GM12878 (cell line): ENCODE results near the gene PAQR5.

Experiments used
- CBX5 ChIP-seq: sonication (generic); IDR thresholded peaks from 2 replicates; pipeline ENCODE4 v1.6.1; 2016; ENCODE audit warnings: low read depth, moderate library complexity, mild to moderate bottlenecking, inconsistent platforms
- CREM ChIP-seq: IDR thresholded peaks from 2 replicates; pipeline ENCODE4 v1.6.1; 2014; ENCODE audit warnings: antibody characterized with exemption, low read depth
- CTCF ChIP-seq, 3 experiments: IDR thresholded peaks in 2 of 3; conservative IDR thresholded peaks in 1 of 3; 2 replicates each; pipeline ENCODE4 v1.5.1; 2011; ENCODE audit warnings: low read depth in 3 of 3, low read length in 3 of 3, mild to moderate bottlenecking in 3 of 3, control low read depth in 2 of 3, moderate library complexity in 2 of 3, inconsistent platforms in 1 of 3, mixed read lengths in 1 of 3; ENCODE audit not compliant: control insufficient read depth in 2 of 3, insufficient read depth in 1 of 3; ENCODE audit errors: extremely low read depth in 1 of 3
- EP300 ChIP-seq, 2 experiments: fragments of 150-350 bp in 1 of 2; IDR thresholded peaks; 2 replicates each; pipeline ENCODE4 v1.6.1; 2011 to 2012; ENCODE audit warnings: low read depth in 2 of 2, low read length in 2 of 2, borderline replicate concordance in 1 of 2, improper control_type of control experiment in 1 of 2, inconsistent platforms in 1 of 2; ENCODE audit not compliant: control insufficient read depth in 1 of 2
- EZH2 ChIP-seq: IDR thresholded peaks from 2 replicates; pipeline ENCODE4 v1.6.1; 2012; ENCODE audit warnings: low read depth, mild to moderate bottlenecking, control low read depth, inconsistent platforms, low read length, borderline replicate concordance; ENCODE audit not compliant: control insufficient read depth
- KDM1A ChIP-seq: fragments of 200-600 bp; sonication (generic); IDR thresholded peaks from 2 replicates; pipeline ENCODE4 v1.6.1; 2016; ENCODE audit warnings: borderline replicate concordance
- PAX5 ChIP-seq: IDR thresholded peaks from 2 replicates; pipeline ENCODE4 v1.6.1; 2011; ENCODE audit warnings: low read depth, low read length, borderline replicate concordance
- POLR2A ChIP-seq: IDR thresholded peaks from 2 replicates; pipeline ENCODE4 v1.6.1; 2011; ENCODE audit warnings: low read depth, mild to moderate bottlenecking, low read length
- POLR2AphosphoS2 ChIP-seq: IDR thresholded peaks from 2 replicates; pipeline ENCODE4 v1.6.1; 2011; ENCODE audit warnings: low read depth, mild to moderate bottlenecking, low read length, improper control_type of control experiment, moderate library complexity
- RCOR1 ChIP-seq: conservative IDR thresholded peaks from 2 replicates; pipeline ENCODE4 v1.6.1; 2012; ENCODE audit warnings: low read depth, low read length, improper control_type of control experiment
- RELB ChIP-seq: fragments of 450-650 bp; IDR thresholded peaks from 2 replicates; pipeline ENCODE4 v1.6.1; 2017; ENCODE audit warnings: low read depth, mild to moderate bottlenecking, moderate library complexity
- SP1 ChIP-seq: IDR thresholded peaks from one replicate; pipeline ENCODE4 v1.6.1; 2011; ENCODE audit warnings: low read depth, low read length
- ZNF274 ChIP-seq: IDR thresholded peaks from one replicate; pipeline ENCODE4 v1.8.0; 2011; ENCODE audit not compliant: insufficient read length, insufficient read depth
- ZSCAN29 ChIP-seq: fragments of 450-650 bp; IDR thresholded peaks from 2 replicates; pipeline ENCODE4 v1.6.1; 2017; ENCODE audit warnings: mild to moderate bottlenecking, moderate library complexity

GRCh38 chr15:69311319-69311721 is 12.6 kb downstream of the PAQR5 start:
- TF ChIP-seq ZSCAN29 (no peak), ZNF274 (no peak), RCOR1 (no peak), EP300 (IDR thresholded peaks at IDR 0.05; ENCODE audit: borderline replicate concordance in 1 of 2, control insufficient read depth in 1 of 2, low read depth in 2 of 2, low read length in 2 of 2) (no peak), CTCF (IDR thresholded peaks at IDR 0.05 in 2 of 3, conservative IDR thresholded peaks at IDR 0.05 in 1 of 3; ENCODE audit: control insufficient read depth in 2 of 3, extremely low read depth in 1 of 3, insufficient read depth in 1 of 3, low read depth in 3 of 3, low read length in 3 of 3) (no peak), KDM1A (no peak), POLR2AphosphoS2 (no peak), PAX5 (no peak), EZH2 (no peak), POLR2A (no peak), SP1 (no peak), CREM (no peak), RELB (no peak), CBX5 (no peak)
